Activated T-cell treated with anti-CD3 and anti-CD28 coated beads, Interleukin-2, amount 50 U/mL, for 1 hour (primary cell): Measurements from ENCODE around the gene DOK1.
"Not testable (repeated sequence)": the region's sequence is repeated elsewhere in the genome, so short reads cannot be mapped to it uniquely, and the experiment has no call there.

Experiments used
- DNase-seq: peaks from one replicate; pipeline ENCODE4 v3.0.0-alpha.2; 2020

The DOK1 gene

DNA sequence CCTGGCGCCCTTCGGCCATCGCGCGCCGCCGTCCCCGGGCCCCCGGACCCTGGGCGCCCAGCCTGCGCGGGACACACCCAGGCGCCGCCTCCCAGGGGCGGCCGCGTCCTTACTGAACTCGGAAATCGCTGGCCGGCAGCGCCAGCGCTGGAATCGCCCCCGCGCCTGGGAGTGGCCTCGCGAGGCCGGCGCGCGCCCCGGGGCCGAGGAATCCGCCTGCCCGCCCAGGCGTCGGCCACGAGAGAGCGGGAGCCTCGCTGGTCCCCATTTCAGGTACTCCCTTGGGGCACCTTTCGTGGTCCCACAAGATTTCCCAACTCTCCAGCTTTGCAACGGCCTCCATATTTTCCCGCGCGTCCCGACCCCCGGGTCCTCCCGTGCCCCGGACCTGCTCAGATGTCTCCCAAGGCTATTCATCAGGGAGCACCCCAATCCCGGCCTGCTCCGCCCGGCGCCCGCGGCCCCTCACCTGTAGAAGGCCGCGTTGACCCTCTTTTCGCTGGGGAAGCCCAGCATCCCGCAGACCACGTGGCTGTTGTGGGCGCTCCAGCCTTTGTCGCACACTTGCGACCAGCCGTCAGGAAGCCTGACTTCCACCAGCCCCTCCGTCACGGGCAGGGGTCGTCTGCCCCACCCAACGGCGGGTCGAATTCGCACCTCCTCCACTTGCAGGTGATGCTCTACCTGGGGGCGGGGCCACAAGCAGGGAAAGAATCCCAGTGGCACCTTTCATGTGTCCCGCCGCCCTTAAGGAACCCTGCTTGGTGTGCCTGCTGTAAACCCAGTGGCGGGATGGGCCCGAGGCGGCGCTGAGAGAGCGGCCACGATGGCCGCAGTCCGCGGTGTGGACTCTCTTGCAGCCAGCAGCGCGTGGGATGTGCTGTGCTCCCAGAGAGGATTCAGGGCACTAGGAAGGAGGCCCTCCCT, 5.4 kb upstream of the DOK1 start:
- DNase-seq: no peak

DNA sequence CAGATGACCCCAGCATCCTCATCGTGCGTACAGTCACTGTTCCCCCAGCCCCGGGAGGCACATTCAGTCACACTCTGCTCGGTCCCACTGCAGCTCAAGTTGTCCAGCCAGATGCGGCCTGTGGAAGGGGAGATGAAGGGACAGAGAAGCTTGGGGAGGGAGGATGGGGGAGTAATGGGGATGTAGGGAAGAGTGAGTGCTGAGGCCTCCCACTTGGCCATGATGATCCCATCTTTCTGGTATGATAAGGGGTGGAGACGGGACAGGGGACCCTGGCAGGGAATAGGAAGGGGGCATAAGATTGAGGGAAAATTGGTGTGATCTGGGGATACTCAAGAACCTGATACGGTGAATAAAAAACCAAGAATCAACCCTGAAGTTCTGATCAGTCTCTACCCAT, 4.3 kb upstream of the DOK1 start:
- DNase-seq: no peak

DNA sequence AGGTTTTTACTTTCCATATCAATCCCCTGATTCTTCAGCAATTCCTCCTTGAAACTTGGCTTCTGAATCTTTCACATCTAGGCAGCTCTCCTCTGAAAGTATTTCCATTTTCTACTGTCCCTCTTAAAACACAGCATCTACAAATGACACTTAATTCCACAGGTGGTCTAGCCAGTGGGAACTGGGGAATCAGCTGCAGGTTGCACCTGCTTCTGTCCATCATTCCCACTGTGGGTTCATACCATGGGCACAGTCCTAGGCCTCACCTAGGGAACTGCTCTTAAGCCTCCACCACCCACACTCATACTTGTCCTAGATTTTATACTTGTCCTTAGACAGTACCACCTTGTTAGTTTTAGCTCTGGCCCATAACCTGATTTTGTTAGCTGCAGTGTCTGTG, 3.0 kb upstream of the DOK1 start:
- DNase-seq: no peak

GRCh38 chr2:74551942-74552913, 2.3 kb upstream of the DOK1 start:
- no peak for DNase-seq

DNA sequence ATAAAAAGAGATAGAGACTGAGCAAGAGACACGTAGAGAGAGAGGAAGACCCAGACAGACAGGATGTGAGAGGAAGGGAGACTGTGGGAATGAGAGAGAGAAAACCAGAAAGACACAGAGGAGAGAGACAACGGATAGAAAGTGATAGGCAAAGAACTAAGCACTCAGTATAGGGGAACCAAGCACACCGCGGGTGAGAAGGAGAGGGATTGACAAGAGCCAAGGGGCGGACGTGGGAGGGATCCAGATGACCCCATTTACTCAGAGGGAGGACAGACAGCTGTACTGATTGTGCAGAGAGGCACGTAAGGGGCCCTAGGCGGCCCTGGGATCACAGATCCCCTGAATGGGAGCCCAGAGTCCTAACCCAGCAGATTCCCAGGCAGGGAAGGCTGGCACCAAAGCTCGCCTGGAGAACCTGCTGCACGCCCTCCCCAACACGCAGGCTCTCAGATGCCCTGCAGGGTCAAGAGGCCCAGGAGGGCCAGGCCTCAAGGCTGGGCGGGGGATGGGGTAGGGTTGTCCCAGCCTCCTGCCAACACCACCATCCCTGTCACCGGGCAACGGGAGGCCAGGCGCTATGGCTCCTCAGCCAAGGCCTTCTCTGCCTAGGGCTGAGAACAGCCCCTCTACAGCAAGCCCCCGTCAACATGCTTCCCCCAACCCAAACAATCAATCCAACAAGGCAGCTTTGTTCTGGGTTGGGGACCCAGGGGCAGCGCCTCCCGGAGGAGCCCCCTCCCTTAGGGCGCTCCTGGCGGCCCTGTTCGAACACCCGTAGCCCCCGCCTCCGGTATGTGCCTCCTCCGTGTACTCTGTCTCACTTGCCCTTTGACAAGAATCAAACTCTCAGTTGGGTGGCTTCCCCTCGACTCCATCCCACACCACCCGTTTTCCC, 1.4 kb upstream of the DOK1 start:
- no peak for DNase-seq

- DNase-seq: no peak
These were observed 456 bp downstream of the DOK1 start for GRCh38 chr2:74554820-74555531.

DNA sequence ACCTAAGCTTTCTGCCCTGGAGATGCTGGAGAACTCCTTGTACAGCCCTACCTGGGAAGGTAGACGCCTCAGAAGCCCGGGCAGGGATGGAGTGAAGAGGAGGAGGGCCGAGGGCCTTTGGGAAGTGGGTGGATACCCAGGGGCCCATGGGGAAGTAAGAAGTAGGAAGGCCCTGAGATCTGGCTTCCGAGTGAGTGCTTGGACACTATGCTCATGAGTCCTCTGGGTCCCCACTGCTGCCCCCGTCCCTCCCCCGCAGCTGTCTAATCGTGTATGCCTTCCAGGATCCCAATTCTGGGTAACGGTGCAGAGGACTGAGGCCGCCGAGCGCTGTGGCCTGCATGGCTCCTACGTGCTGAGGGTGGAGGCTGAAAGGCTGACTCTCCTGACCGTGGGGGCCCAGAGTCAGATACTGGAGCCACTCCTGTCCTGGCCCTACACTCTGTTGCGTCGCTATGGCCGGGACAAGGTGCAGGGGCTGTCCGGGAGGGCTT, 1.1 kb downstream of the DOK1 start:
- DNase-seq: no peak

DNA sequence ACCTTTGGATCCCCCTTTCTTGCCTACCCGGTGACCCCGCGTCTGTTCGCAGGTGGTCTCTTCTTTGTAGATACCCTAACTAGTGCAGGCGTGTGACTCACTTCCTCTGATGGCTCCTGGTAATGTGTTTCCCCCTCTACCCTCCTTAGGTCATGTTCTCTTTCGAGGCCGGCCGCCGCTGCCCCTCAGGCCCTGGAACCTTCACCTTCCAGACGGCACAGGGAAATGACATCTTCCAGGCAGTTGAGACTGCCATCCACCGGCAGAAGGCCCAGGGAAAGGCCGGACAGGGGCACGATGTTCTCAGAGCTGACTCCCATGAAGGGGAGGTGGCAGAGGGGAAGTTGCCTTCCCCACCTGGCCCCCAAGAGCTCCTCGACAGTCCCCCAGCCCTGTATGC, 1.6 kb downstream of the DOK1 start:
- no peak for DNase-seq

GRCh38 chr2:74556831-74557370, 2.4 kb downstream of the DOK1 start:
- no peak for DNase-seq

GRCh38 chr2:74558284-74559230, 4.0 kb downstream of the DOK1 start:
- no peak for DNase-seq

- no peak for DNase-seq
These were observed 5.4 kb downstream of the DOK1 start for GRCh38 chr2:74559912-74560311.

DNA sequence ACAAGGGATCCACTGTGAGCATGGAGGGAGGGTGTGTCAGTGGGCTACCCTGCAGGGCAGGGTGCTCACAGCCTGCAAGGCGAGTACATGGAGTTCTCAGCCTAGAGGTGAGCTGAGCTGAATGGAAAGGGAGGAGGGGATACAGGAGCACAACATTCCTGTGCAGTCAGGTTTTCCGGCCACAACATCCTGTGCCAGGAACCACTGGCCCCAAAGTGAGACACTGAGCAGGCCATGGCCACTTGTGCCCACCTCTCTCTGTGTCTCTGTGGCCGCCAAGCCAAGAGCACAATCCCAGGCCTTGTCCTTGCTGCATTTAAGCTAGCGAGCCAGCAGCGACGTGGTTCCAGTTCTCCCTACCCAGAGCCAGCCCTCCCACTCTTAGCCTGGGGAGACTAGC, 6.1 kb downstream of the DOK1 start:
- DNase-seq: no peak

DNA sequence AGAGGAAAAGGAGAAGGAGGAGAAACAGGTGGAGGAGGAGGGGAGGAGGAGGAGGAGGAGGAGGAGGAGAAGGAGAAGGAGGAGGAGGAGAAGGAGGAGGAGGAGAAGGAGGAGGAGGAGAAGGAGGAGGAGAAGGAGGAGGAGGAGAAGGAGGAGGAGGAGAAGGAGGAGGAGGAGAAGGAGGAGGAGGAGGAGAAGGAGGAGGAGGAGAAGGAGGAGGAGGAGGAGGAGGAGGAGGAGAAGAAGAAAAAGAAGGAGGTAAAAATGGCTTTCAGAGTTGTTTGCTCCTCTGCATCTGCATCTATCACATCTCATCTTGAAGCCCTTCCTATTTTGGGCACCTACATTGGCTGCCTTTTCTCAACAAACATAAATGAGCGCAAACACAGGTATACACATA, 6.5 kb downstream of the DOK1 start:
- DNase-seq: not testable (repeated sequence)

DNA sequence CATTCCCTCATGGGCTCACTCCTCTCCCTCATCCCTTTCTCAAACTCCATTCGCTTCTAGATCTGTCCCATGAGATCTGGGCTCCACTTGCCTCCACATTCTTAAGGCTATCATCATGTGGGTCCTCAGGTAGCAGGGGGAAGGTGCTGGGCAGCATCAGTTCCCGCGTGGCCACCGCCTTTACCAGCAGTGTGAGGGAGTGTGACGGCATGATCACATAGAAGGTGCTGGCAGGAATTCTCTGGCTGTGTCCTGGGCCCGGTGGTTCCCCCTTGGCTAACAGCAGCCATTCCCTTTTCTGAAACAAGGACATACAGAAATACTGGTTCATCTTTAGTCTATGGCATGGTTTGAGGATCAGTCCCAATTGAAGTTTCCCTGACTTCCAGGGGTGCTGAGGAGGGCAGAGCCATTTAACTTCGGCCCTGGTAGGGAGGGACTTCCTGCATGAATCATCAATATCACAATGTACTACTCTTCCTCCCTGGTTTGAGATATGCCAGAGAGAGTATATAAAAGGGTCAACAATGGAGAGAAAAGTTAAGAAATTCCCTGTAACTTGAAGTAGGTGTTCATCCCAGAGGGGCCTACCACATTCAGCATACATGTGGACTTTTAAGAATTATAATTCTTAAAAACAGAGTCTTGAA, 7.7 kb downstream of the DOK1 start:
- no peak for DNase-seq

DNA sequence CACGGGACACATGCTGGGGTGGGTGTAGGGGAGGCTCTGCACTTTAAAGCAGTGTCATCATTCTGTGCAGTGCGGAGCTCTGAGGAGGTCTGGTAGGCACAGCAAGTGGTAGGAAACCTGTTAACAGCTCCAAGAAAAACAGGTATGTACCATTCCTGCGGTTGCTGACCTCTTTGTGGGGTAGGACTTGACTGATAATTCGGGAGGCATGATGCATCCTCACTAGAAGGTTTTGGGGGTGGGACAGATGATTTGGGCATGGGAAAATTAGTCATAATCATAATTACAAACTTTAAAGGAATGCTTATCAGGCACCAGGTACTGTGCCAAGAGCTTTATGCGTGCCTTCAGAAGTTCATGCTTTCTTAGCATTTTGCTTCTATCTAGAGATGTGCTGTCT, 9.7 kb downstream of the DOK1 start:
- no peak for DNase-seq

GRCh38 chr2:74566076-74566753, 11.7 kb downstream of the DOK1 start:
- no peak for DNase-seq

- DNase-seq: no peak
These were observed 12.2 kb downstream of the DOK1 start for GRCh38 chr2:74566754-74567085.

- DNase-seq: no peak
These were observed 13.4 kb downstream of the DOK1 start for GRCh38 chr2:74567881-74568280.

DNA sequence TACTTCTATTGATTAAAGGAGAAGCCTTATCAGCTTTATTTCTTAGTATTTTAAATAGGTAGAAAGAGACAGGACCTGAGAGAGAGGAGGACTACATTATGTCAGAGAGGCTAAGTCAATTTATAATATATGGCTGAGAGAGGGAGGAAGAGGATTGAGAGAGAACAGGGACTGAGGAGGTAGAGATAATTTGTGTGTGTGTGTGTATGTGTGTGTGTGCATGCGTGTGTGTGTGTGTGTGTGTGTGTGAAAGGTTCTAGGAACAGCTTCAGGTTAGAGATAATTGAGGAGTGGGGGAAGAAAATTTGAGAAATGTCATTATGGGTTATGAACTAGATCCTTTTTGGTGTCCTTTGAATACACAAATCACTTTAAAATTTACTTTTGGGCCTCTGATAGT, 15.2 kb downstream of the DOK1 start:
- DNase-seq: no peak
